ENCODE measurements around the gene ZNF212.

The ZNF212 gene

GRCh38 chr7:149197675-149198074, 41.8 kb upstream of the ZNF212 start:
- no peak for TF ChIP-seq CTCF (IDR thresholded peaks at IDR 0.05; ENCODE audit: low read length, missing control alignments)
- H3K4me3 ChIP-seq (replicated peaks; ENCODE audit: low read depth, low read length) = no peak overlapping the region
- no peak for DNase-seq (ENCODE audit: low read depth)

GRCh38 chr7:149198161-149198816, 41.2 kb upstream of the ZNF212 start:
- no peak overlapping the region for H3K4me3 ChIP-seq (replicated peaks; ENCODE audit: low read depth, low read length)
- no peak for DNase-seq (ENCODE audit: low read depth)
- TF ChIP-seq CTCF (IDR thresholded peaks at IDR 0.05; ENCODE audit: low read length, missing control alignments) = no peak

- TF ChIP-seq CTCF (IDR thresholded peaks at IDR 0.05; ENCODE audit: low read length, missing control alignments) = no peak
- H3K4me3 ChIP-seq (replicated peaks; ENCODE audit: low read depth, low read length) = no peak overlapping the region
- DNase-seq (ENCODE audit: low read depth) = peak; percentile 43
Observed at GRCh38 chr7:149199234-149199995, 40.0 kb upstream of the ZNF212 start.

GRCh38 chr7:149202831-149203231, 36.6 kb upstream of the ZNF212 start:
- H3K4me3 ChIP-seq (replicated peaks; ENCODE audit: low read depth, low read length) = no peak overlapping the region
- no peak for DNase-seq (ENCODE audit: low read depth)
- TF ChIP-seq CTCF (IDR thresholded peaks at IDR 0.05; ENCODE audit: low read length, missing control alignments) = no peak

- no peak overlapping the region for H3K4me3 ChIP-seq (replicated peaks; ENCODE audit: low read depth, low read length)
- no peak for TF ChIP-seq CTCF (IDR thresholded peaks at IDR 0.05; ENCODE audit: low read length, missing control alignments)
- no peak for DNase-seq (ENCODE audit: low read depth)
Observed at GRCh38 chr7:149205690-149206381, 33.6 kb upstream of the ZNF212 start.

- DNase-seq (ENCODE audit: low read depth) = no peak
- no peak for TF ChIP-seq CTCF (IDR thresholded peaks at IDR 0.05; ENCODE audit: low read length, missing control alignments)
Observed at GRCh38 chr7:149207324-149208035, 32.0 kb upstream of the ZNF212 start.

More at GRCh38 chr7:149207324-149208035, 32.0 kb upstream of the ZNF212 start:
- no peak overlapping the region for H3K4me3 ChIP-seq (replicated peaks; ENCODE audit: low read depth, low read length)
